DOHH2 (cell line): ENCODE measurements around the gene IPO8.

ENCODE experiments used
- H3F3A ChIP-seq: fragments of 200-600 bp; sonication (generic), shearing (Covaris generic); 2 replicates; pipeline ENCODE4 v1.6.0; 2016; ENCODE audit warnings: antibody characterized with exemption, mild to moderate bottlenecking; ENCODE audit not compliant: control insufficient read depth, insufficient read depth
- H3K27ac ChIP-seq: fragments of 200-600 bp; sonication (generic); 2 replicates; pipeline ENCODE4 v1.5.1; 2014; ENCODE audit warnings: low read depth, mild to moderate bottlenecking, low read length, moderate library complexity
- H3K27me3 ChIP-seq: fragments of 200-600 bp; sonication (generic); 2 replicates; pipeline ENCODE4 v1.6.1; 2014; ENCODE audit warnings: mild to moderate bottlenecking, low read length, mixed read lengths; ENCODE audit not compliant: control insufficient read depth
- H3K36me3 ChIP-seq: fragments of 200-600 bp; sonication (generic); 2 replicates; pipeline ENCODE4 v1.6.1; 2014; ENCODE audit warnings: mild to moderate bottlenecking, low read length, moderate library complexity, mixed read lengths; ENCODE audit not compliant: control insufficient read depth
- H3K4me1 ChIP-seq: fragments of 200-600 bp; sonication (generic); 2 replicates; pipeline ENCODE4 v1.6.1; 2014; ENCODE audit warnings: mild to moderate bottlenecking, low read length, mixed read lengths; ENCODE audit not compliant: control insufficient read depth
- H3K4me2 ChIP-seq: fragments of 200-600 bp; sonication (generic); 2 replicates; pipeline ENCODE4 v1.6.0; 2014; ENCODE audit warnings: mild to moderate bottlenecking, low read length, moderate library complexity
- H3K4me3 ChIP-seq: fragments of 200-600 bp; sonication (generic); 2 replicates; pipeline ENCODE4 v1.5.1; 2014; ENCODE audit warnings: mild to moderate bottlenecking, low read length, mixed read lengths
- H3K79me2 ChIP-seq: fragments of 200-600 bp; sonication (generic); 2 replicates; pipeline ENCODE4 v1.6.1; 2014; ENCODE audit warnings: mild to moderate bottlenecking, low read length, mixed read lengths; ENCODE audit not compliant: control insufficient read depth
- H3K9me2 ChIP-seq: fragments of 200-600 bp; sonication (generic); replicated peaks from 2 replicates; pipeline ENCODE4 v1.6.1; 2014; ENCODE audit warnings: mild to moderate bottlenecking, low read length, mixed read lengths; ENCODE audit not compliant: control insufficient read depth
- H3K9me3 ChIP-seq: fragments of 200-600 bp; sonication (generic); 2 replicates; pipeline ENCODE4 v1.6.1; 2014; ENCODE audit warnings: antibody characterized with exemption, low read length, mixed read lengths; ENCODE audit not compliant: control insufficient read depth, insufficient read depth
- H4K20me1 ChIP-seq: fragments of 200-600 bp; sonication (generic); 2 replicates; pipeline ENCODE4 v1.6.0; 2014; ENCODE audit warnings: low read depth, mild to moderate bottlenecking, antibody characterized with exemption, low read length, moderate library complexity; ENCODE audit not compliant: control insufficient read depth, insufficient read depth
- CTCF ChIP-seq: fragments of 200-600 bp; sonication (generic); IDR thresholded peaks from one replicate; pipeline ENCODE4 v1.5.1; 2014; ENCODE audit warnings: antibody characterized with exemption, mild to moderate bottlenecking, low read depth, low read length; ENCODE audit not compliant: poor library complexity, severe bottlenecking
- EZH2phosphoT487 ChIP-seq: fragments of 200-600 bp; sonication (generic); IDR thresholded peaks from 2 replicates; pipeline ENCODE4 v1.6.1; 2017; ENCODE audit warnings: borderline replicate concordance, mild to moderate bottlenecking, antibody characterized with exemption, low read length, moderate library complexity, mixed read lengths

IPO8 gene

GRCh38 chr12:30587782-30588181 is 107.9 kb downstream of the IPO8 start:
- no peak overlapping the region for H3K27ac ChIP-seq
- no peak overlapping the region for H3K4me3 ChIP-seq
- H3K4me2 ChIP-seq, result no peak overlapping the region
- no peaks in the 10 kb centered on the region for H3K27me3 ChIP-seq
- no peaks in the 10 kb centered on the region for H4K20me1 ChIP-seq
- TF ChIP-seq EZH2phosphoT487 (no peak), CTCF (no peak)
- H3K4me1 ChIP-seq, result no peaks in the 10 kb centered on the region
- no peaks in the 10 kb centered on the region for H3K9me2 ChIP-seq
- H3K79me2 ChIP-seq, result no peaks in the 10 kb centered on the region
- no peaks in the 10 kb centered on the region for H3K9me3 ChIP-seq
- no peaks in the 10 kb centered on the region for H3K36me3 ChIP-seq
- no peaks in the 10 kb centered on the region for H3F3A ChIP-seq

GRCh38 chr12:30585877-30586276 is 109.8 kb downstream of the IPO8 start:
- Histone ChIP-seq H3K27me3 (no peaks in the 10 kb centered on the region), H3K9me2 (no peaks in the 10 kb centered on the region), H3K4me1 (no peaks in the 10 kb centered on the region), H3K79me2 (no peaks in the 10 kb centered on the region), H3K36me3 (no peaks in the 10 kb centered on the region), H3K9me3 (no peaks in the 10 kb centered on the region), H3K4me2 (no peak overlapping the region), H4K20me1 (no peaks in the 10 kb centered on the region), H3K4me3 (no peak overlapping the region), H3K27ac (no peak overlapping the region), H3F3A (no peaks in the 10 kb centered on the region)
- TF ChIP-seq EZH2phosphoT487 (no peak), CTCF (no peak)

- no peak for TF ChIP-seq CTCF
- TF ChIP-seq EZH2phosphoT487, result no peak
- no peaks in the 10 kb centered on the region for H3K9me3 ChIP-seq
- H3K27me3 ChIP-seq, result no peaks in the 10 kb centered on the region
- no peaks in the 10 kb centered on the region for H3K36me3 ChIP-seq
- H3K79me2 ChIP-seq, result no peaks in the 10 kb centered on the region
- no peaks in the 10 kb centered on the region for H4K20me1 ChIP-seq
- H3K9me2 ChIP-seq, result no peaks in the 10 kb centered on the region
- H3K4me2 ChIP-seq, result no peak overlapping the region
- no peaks in the 10 kb centered on the region for H3F3A ChIP-seq
- H3K27ac ChIP-seq, result no peak overlapping the region
- no peaks in the 10 kb centered on the region for H3K4me1 ChIP-seq
- H3K4me3 ChIP-seq, result no peak overlapping the region
Measured at GRCh38 chr12:30582943-30583342, 112.7 kb downstream of the IPO8 start.

GRCh38 chr12:30580344-30580743 is 115.3 kb downstream of the IPO8 start:
- H3F3A ChIP-seq, result no peaks in the 10 kb centered on the region
- H3K4me3 ChIP-seq, result no peak overlapping the region
- no peak overlapping the region for H3K4me2 ChIP-seq
- no peaks in the 10 kb centered on the region for H3K4me1 ChIP-seq
- H3K9me3 ChIP-seq, result no peaks in the 10 kb centered on the region
- H3K36me3 ChIP-seq, result no peaks in the 10 kb centered on the region
- H4K20me1 ChIP-seq, result no peaks in the 10 kb centered on the region
- no peak overlapping the region for H3K27ac ChIP-seq
- no peaks in the 10 kb centered on the region for H3K79me2 ChIP-seq
- TF ChIP-seq CTCF, result no peak
- no peaks in the 10 kb centered on the region for H3K9me2 ChIP-seq
- no peaks in the 10 kb centered on the region for H3K27me3 ChIP-seq
